ENCODE data around the gene L1CAM.
A peak's percentile ranks its signal among the peaks of the same experiment; 100 is the strongest.

Gene L1CAM

GRCh38 chrX:153903991-153904957 is 18.3 kb upstream of the L1CAM start, which contains the start of gene AVPR2:
TSS of gene AVPR2 (plus strand) at chrX:153904673. CDS start at chrX:153905146, 473 bp downstream.
- no peak for DNase-seq (ENCODE audit: low read depth in 2 of 2)

- DNase-seq (ENCODE audit: low read depth in 2 of 2): no peak
These were observed 17.4 kb upstream of the L1CAM start for GRCh38 chrX:153903238-153903980.

GRCh38 chrX:153902385-153902784 is 16.4 kb upstream of the L1CAM start:
- DNase-seq (ENCODE audit: low read depth in 2 of 2): no peak

- no peak for DNase-seq (ENCODE audit: low read depth in 2 of 2)
These were observed 15.8 kb upstream of the L1CAM start for GRCh38 chrX:153901753-153902140.

GRCh38 chrX:153900831-153901752 is 15.1 kb upstream of the L1CAM start:
- DNase-seq (ENCODE audit: low read depth in 2 of 2): peak; percentile 29 to 46

GRCh38 chrX:153897899-153898298 is 11.9 kb upstream of the L1CAM start:
- DNase-seq (ENCODE audit: low read depth in 2 of 2): no peak

- DNase-seq (ENCODE audit: low read depth in 2 of 2): no peak
These were observed 3.1 kb upstream of the L1CAM start for GRCh38 chrX:153889123-153889522.

GRCh38 chrX:153888344-153888743 is 2.4 kb upstream of the L1CAM start:
- DNase-seq (ENCODE audit: low read depth in 2 of 2): no peak

GRCh38 chrX:153887385-153887784 is 1.4 kb upstream of the L1CAM start:
- DNase-seq (ENCODE audit: low read depth in 2 of 2): no peak

- no peak for DNase-seq (ENCODE audit: low read depth in 2 of 2)
These were observed 942 bp upstream of the L1CAM start for GRCh38 chrX:153886915-153887314.

GRCh38 chrX:153885208-153885787 is 675 bp downstream of the L1CAM start:
- no peak for DNase-seq (ENCODE audit: low read depth in 2 of 2)

GRCh38 chrX:153884590-153884989 is 1.4 kb downstream of the L1CAM start:
- DNase-seq (ENCODE audit: low read depth in 2 of 2): no peak

GRCh38 chrX:153884136-153884535 is 1.8 kb downstream of the L1CAM start:
- DNase-seq (ENCODE audit: low read depth in 2 of 2): no peak

GRCh38 chrX:153883163-153883843 is 2.7 kb downstream of the L1CAM start:
- DNase-seq (ENCODE audit: low read depth in 2 of 2): no peak

GRCh38 chrX:153882557-153882956 is 3.4 kb downstream of the L1CAM start:
- no peak for DNase-seq (ENCODE audit: low read depth in 2 of 2)

- DNase-seq (ENCODE audit: low read depth in 2 of 2): no peak
These were observed 3.9 kb downstream of the L1CAM start for GRCh38 chrX:153882086-153882498.

- DNase-seq (ENCODE audit: low read depth in 2 of 2): no peak
These were observed 4.7 kb downstream of the L1CAM start for GRCh38 chrX:153881281-153881680.

GRCh38 chrX:153880440-153880815 is 5.5 kb downstream of the L1CAM start:
- no peak for DNase-seq (ENCODE audit: low read depth in 2 of 2)

GRCh38 chrX:153879741-153880439 is 6.1 kb downstream of the L1CAM start:
- no peak for DNase-seq (ENCODE audit: low read depth in 2 of 2)

All from activated CD8-positive, alpha-beta memory T cell treated with anti-CD3 and anti-CD28 coated beads for 4 hours (primary cell).